Measurements from ENCODE around the gene PHAX.

GRCh38 chr5:126591549-126591948, 9.2 kb upstream of the PHAX start:
- TF ChIP-seq CTCF (IDR thresholded peaks at IDR 0.05 in 2 of 3, conservative IDR thresholded peaks at IDR 0.05 in 1 of 3; ENCODE audit: control insufficient read depth in 2 of 3, extremely low read depth in 1 of 3, insufficient read depth in 1 of 3, low read depth in 3 of 3, low read length in 3 of 3) (no peak), ZBTB33 (IDR thresholded peaks at IDR 0.05) (no peak), HDAC2 (IDR thresholded peaks at IDR 0.05) (no peak), ZNF207 (IDR thresholded peaks at IDR 0.05; ENCODE audit: borderline replicate concordance) (no peak), POLR2A (IDR thresholded peaks at IDR 0.05; ENCODE audit: low read depth, low read length) (no peak), PBX3 (IDR thresholded peaks at IDR 0.05; ENCODE audit: insufficient replicate concordance, low read depth, low read length) (no peak), MAX (IDR thresholded peaks at IDR 0.05; ENCODE audit: low read depth, low read length) (no peak), ZNF622 (IDR thresholded peaks at IDR 0.05) (no peak), BACH1 (IDR thresholded peaks at IDR 0.05; ENCODE audit: borderline replicate concordance) (no peak)

Data from GM12878 (cell line).